ENCODE results near the gene CACNB1.

Gene CACNB1

DNA sequence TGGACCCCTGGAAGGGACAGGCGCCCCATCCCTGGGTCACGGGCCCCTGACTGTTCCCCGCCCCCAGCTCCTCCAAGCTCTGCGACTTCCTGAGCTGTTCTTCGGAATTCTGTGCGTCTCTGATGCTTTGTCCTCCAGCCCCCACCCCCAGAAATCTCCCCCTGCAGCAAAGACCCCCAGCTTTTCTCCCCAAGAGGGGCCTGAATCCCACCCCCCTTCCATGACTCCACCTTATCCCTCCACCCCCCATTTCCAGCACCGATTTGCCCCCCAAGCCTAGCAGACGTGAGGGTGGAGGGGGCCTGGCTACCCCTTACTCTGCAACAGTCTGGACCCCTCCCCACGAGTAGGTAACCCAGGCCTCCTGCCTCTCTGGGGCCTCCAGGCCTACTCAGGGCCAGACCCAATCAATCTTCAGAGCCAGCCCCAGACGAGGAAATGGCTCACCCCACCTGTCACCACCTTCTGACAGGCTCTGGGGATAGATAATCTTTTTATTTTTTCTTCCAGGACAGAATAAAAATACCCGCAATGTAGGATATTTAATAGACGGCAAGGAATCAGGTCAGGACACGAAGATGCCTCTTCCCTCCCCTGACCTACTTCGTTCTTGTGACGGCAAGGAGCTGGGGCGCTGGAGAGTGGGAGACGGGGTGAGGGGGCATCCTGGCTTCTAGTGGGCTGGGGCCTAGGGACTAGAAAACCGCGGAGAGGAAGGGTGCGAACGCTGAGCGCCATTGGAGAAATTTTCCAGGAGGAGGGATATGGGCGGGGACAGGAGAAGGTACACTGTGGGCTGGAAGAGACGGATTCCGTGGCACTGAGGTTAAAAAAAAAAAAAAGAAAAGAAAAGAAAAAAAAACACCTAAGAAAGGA, 45.3 kb downstream of the CACNB1 start (continued):
- TF ChIP-seq, protein P1, sequence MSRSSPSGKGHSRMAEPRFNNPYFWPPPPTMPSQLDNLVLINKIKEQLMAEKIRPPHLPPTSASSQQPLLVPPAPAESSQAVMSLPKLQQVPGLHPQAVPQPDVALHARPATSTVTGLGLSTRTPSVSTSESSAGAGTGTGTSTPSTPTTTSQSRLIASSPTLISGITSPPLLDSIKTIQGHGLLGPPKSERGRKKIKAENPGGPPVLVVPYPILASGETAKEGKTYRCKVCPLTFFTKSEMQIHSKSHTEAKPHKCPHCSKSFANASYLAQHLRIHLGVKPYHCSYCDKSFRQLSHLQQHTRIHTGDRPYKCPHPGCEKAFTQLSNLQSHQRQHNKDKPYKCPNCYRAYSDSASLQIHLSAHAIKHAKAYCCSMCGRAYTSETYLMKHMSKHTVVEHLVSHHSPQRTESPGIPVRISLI (tag by site-specific recombination; IDR thresholded peaks at IDR 0.05) = no peak
- peak; percentile 75; the same call in 1 of the 2 replicates for TF ChIP-seq ZNF777 (tag by site-specific recombination; IDR thresholded peaks at IDR 0.05; ENCODE audit: borderline replicate concordance)

DNA sequence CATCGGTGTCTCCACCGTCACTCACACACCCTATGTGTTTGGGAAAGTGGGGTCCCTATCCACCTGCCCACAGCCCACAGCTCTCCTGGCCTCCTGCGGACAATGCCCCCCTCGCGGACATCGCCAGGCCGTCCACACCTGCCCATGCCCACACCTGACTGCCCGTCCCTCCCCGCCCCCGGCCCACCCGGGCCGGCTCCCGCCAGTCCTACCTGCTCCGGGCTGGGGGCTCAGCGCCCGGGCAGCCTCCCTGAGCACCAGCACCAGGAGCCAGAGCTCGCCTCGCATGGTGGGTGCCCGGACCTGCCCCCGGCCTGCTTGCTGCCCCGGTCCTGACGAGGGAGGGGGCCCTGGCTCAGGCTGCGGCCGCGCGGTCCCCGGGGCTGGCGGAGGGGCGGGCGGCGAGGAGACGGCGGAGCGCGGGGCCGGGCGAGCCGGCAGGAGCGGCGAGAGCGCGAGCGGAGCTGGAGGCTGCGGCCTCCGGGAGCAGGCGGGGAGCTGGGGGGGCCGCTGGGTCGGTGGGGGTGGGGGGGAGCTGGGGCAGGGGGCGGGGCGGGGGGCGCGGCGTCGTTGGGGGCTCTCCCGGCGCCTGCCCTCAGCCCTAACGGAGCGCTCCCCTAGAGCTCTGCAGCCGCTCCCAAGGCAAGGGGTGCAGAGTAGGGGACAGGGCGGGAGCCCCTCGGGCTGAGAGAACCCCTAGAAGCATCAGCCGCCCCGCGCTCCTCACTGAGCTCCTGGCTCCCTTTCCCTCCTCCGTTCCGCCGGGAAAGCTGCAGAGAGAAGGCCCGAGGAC, 46.1 kb downstream of the CACNB1 start, which contains the start of gene PLXDC1:
PLXDC1 (minus strand) TSS at position 488 of the 793 bp plus-strand sequence; CDS start at position 288, 200 bp downstream.
- Histone ChIP-seq H3K36me3 (ENCODE audit: control insufficient read depth in 2 of 2, insufficient read depth in 1 of 2, low read length in 2 of 2) (no peaks in the 10 kb centered on the region), H3K9me3 (ENCODE audit: control insufficient read depth, insufficient read depth, low read depth, low read length) (no peaks in the 10 kb centered on the region), H3K27ac (ENCODE audit: extremely low read depth, low read depth, low read length) (peak within 1 kb of the TSS; percentile 57), H3K4me3 (ENCODE audit: low read depth, low read length) (no peak within 1 kb of the TSS), H3K4me1 (ENCODE audit: control insufficient read depth, insufficient read depth, low read length) (peaks cover 3% of the 10 kb centered on the region)
- CTCF ChIA-PET = interaction anchor here (0.6 to 12.4 kb wide), 6 partner anchors 11 to 169 kb away, joined by 3 to 266 read pairs (median 4); no protein-coding TSS in a partner anchor
- TF ChIP-seq, protein P2, sequence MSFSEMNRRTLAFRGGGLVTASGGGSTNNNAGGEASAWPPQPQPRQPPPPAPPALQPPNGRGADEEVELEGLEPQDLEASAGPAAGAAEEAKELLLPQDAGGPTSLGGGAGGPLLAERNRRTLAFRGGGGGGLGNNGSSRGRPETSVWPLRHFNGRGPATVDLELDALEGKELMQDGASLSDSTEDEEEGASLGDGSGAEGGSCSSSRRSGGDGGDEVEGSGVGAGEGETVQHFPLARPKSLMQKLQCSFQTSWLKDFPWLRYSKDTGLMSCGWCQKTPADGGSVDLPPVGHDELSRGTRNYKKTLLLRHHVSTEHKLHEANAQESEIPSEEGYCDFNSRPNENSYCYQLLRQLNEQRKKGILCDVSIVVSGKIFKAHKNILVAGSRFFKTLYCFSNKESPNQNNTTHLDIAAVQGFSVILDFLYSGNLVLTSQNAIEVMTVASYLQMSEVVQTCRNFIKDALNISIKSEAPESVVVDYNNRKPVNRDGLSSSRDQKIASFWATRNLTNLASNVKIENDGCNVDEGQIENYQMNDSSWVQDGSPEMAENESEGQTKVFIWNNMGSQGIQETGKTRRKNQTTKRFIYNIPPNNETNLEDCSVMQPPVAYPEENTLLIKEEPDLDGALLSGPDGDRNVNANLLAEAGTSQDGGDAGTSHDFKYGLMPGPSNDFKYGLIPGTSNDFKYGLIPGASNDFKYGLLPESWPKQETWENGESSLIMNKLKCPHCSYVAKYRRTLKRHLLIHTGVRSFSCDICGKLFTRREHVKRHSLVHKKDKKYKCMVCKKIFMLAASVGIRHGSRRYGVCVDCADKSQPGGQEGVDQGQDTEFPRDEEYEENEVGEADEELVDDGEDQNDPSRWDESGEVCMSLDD (tag by site-specific recombination; IDR thresholded peaks at IDR 0.05) = peak; percentile 29; the same call in 1 of the 2 replicates
- no peak for TF ChIP-seq ZNF341 (tag by site-specific recombination; IDR thresholded peaks at IDR 0.05; ENCODE audit: low read depth)
- POLR2A ChIA-PET = interaction anchor here (0.8 to 4.3 kb wide), 2 partner anchors 168 to 281 kb away, joined by 3 to 42 read pairs; partner anchors contain the start of gene LASP1

DNA sequence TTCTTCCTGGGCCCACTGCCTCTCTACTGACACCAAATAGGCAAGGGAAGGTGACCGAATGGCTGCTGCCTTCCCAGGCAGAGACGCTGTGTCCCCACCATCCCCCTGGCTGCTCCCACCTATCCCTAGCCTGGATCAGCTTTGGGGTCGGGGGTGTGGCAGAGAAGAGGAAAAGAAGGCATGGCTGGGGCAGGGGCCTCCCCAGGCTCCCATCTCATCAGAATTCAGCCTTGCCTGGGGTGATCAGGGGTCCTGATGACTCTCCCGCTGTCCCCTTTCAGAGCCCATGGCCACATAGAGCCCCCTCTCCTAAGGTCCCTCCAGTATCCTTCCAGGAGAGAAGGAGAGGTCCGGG, 46.7 kb downstream of the CACNB1 start:
- CTCF ChIA-PET = interaction anchor here (1.0 to 12.4 kb wide), 2 partner anchors 80 to 168 kb away, joined by 3 to 266 read pairs; no protein-coding TSS in a partner anchor
- Histone ChIP-seq H3K9me3 (ENCODE audit: control insufficient read depth, insufficient read depth, low read depth, low read length) (no peaks in the 10 kb centered on the region), H3K36me3 (ENCODE audit: control insufficient read depth in 2 of 2, insufficient read depth in 1 of 2, low read length in 2 of 2) (no peaks in the 10 kb centered on the region), H3K4me1 (ENCODE audit: control insufficient read depth, insufficient read depth, low read length) (peaks cover 3% of the 10 kb centered on the region), H3K4me3 (ENCODE audit: low read depth, low read length) (no peak overlapping the region), H3K27ac (ENCODE audit: extremely low read depth, low read depth, low read length) (no peak overlapping the region)
- POLR2A ChIA-PET = interaction anchor here (4.3 kb wide), 1 partner anchor 281 kb away, joined by 42 read pairs; the partner anchor contains the start of gene LASP1
- TF ChIP-seq GLI2 (tag by site-specific recombination; IDR thresholded peaks at IDR 0.05; ENCODE audit: borderline replicate concordance, low read depth) = no peak
- TF ChIP-seq ZNF701 (tag by site-specific recombination; IDR thresholded peaks at IDR 0.05) = no peak
- no peak for TF ChIP-seq ZNF837 (tag by site-specific recombination; IDR thresholded peaks at IDR 0.05)
- TF ChIP-seq TRIM28 (IDR thresholded peaks at IDR 0.05; ENCODE audit: borderline replicate concordance, low read length) = no peak
- no peak for TF ChIP-seq ZNF670 (tag by site-specific recombination; IDR thresholded peaks at IDR 0.05; ENCODE audit: low read depth)
- no peak for TF ChIP-seq ZNF157 (tag by site-specific recombination; IDR thresholded peaks at IDR 0.05)
- TF ChIP-seq ZNF112 (tag by site-specific recombination; IDR thresholded peaks at IDR 0.05) = no peak
- TF ChIP-seq, protein P3, sequence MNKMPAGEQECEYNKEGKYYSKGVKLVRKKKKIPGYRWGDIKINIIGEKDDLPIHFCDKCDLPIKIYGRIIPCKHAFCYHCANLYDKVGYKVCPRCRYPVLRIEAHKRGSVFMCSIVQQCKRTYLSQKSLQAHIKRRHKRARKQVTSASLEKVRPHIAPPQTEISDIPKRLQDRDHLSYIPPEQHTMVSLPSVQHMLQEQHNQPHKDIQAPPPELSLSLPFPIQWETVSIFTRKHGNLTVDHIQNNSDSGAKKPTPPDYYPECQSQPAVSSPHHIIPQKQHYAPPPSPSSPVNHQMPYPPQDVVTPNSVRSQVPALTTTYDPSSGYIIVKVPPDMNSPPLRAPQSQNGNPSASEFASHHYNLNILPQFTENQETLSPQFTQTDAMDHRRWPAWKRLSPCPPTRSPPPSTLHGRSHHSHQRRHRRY (tag by site-specific recombination; IDR thresholded peaks at IDR 0.05) = no peak

All from HEK293 (cell line).